H9 (cell line): Measurements from ENCODE around the gene CARS1. TPM values are rescaled to one million over a fixed set of nuclear protein-coding genes. Genes with fewer than 3 reads are reported as not detected.

ENCODE experiments used
- DNase-seq: peaks from one replicate; pipeline ENCODE4 v3.0.0-alpha.2; 2017
- H2AFZ ChIP-seq: one replicate; pipeline ENCODE4 v1.6.1; 2013; ENCODE audit warnings: mild to moderate bottlenecking, low read length, control low read depth, moderate library complexity
- H2AK5ac ChIP-seq: 2 replicates; pipeline ENCODE4 v1.6.1; 2013; ENCODE audit warnings: low read length, control low read depth, mixed read lengths; ENCODE audit not compliant: insufficient read length
- H2BK120ac ChIP-seq: one replicate; pipeline ENCODE4 v1.6.1; 2013; ENCODE audit warnings: low read depth, mild to moderate bottlenecking, low read length, control low read depth, inconsistent platforms; ENCODE audit not compliant: poor library complexity, severe bottlenecking
- H2BK12ac ChIP-seq: 2 replicates; pipeline ENCODE4 v1.6.1; 2013; ENCODE audit warnings: low read length, control low read depth, mixed read lengths, low read depth; ENCODE audit not compliant: insufficient read length
- H2BK15ac ChIP-seq: 2 replicates; pipeline ENCODE4 v1.6.1; 2013; ENCODE audit warnings: low read depth, low read length, control low read depth
- H2BK20ac ChIP-seq: one replicate; pipeline ENCODE4 v1.6.1; 2013; ENCODE audit warnings: low read depth, mild to moderate bottlenecking, low read length, control low read depth, inconsistent platforms; ENCODE audit not compliant: poor library complexity, severe bottlenecking
- H2BK5ac ChIP-seq: 2 replicates; pipeline ENCODE4 v1.6.1; 2013; ENCODE audit warnings: low read length, control low read depth, mixed read lengths; ENCODE audit not compliant: insufficient read length
- H3K14ac ChIP-seq: 2 replicates; pipeline ENCODE4 v1.6.1; 2013; ENCODE audit warnings: low read length, control low read depth; ENCODE audit not compliant: insufficient read depth
- H3K18ac ChIP-seq: 2 replicates; pipeline ENCODE4 v1.6.1; 2013; ENCODE audit warnings: low read depth, mild to moderate bottlenecking, mixed read lengths, low read length, control low read depth; ENCODE audit not compliant: insufficient read length
- H3K23ac ChIP-seq: 2 replicates; pipeline ENCODE4 v1.6.1; 2013; ENCODE audit warnings: low read length, control low read depth, mixed read lengths, low read depth; ENCODE audit not compliant: insufficient read length
- H3K23me2 ChIP-seq: 2 replicates; pipeline ENCODE4 v1.6.1; 2013; ENCODE audit warnings: low read depth, mild to moderate bottlenecking, mixed read lengths, low read length, control low read depth; ENCODE audit not compliant: insufficient read length, poor library complexity, severe bottlenecking
- H3K27ac ChIP-seq: 2 replicates; pipeline ENCODE4 v1.5.1; 2013; ENCODE audit warnings: low read length, control low read depth, mixed read lengths, low read depth; ENCODE audit not compliant: insufficient read length
- H3K27me3 ChIP-seq: 2 replicates; pipeline ENCODE4 v1.6.1; 2013; ENCODE audit warnings: low read length, control low read depth, inconsistent platforms; ENCODE audit not compliant: insufficient read depth
- H3K4ac ChIP-seq: 2 replicates; pipeline ENCODE4 v1.6.1; 2013; ENCODE audit warnings: low read depth, mild to moderate bottlenecking, control low read depth, inconsistent platforms, low read length, moderate library complexity
- H3K4me1 ChIP-seq: 2 replicates; pipeline ENCODE4 v1.6.1; 2013; ENCODE audit warnings: low read length, control low read depth, inconsistent platforms; ENCODE audit not compliant: insufficient read depth
- H3K4me2 ChIP-seq: 2 replicates; pipeline ENCODE4 v1.6.1; 2013; ENCODE audit warnings: low read length, control low read depth, mixed read lengths; ENCODE audit not compliant: insufficient read length, insufficient read depth
- H3K56ac ChIP-seq: 2 replicates; pipeline ENCODE4 v1.6.1; 2013; ENCODE audit warnings: low read depth, mild to moderate bottlenecking, mixed read lengths, low read length, control low read depth; ENCODE audit not compliant: insufficient read length
- H3K79me1 ChIP-seq: 2 replicates; pipeline ENCODE4 v1.6.1; 2013; ENCODE audit warnings: low read depth, mild to moderate bottlenecking, moderate library complexity, low read length, control low read depth, inconsistent platforms; ENCODE audit not compliant: insufficient read depth, poor library complexity, severe bottlenecking
- H3K79me2 ChIP-seq: 2 replicates; pipeline ENCODE4 v1.6.1; 2013; ENCODE audit warnings: low read length, control low read depth, inconsistent platforms; ENCODE audit not compliant: insufficient read depth
- H3K9ac ChIP-seq: 2 replicates; pipeline ENCODE4 v1.6.1; 2013; ENCODE audit warnings: low read length, control low read depth, mixed read lengths; ENCODE audit not compliant: insufficient read length; ENCODE audit errors: extremely low read depth
- H3K9me3 ChIP-seq: one replicate; pipeline ENCODE4 v1.6.1; 2013; ENCODE audit warnings: low read depth, low read length, inconsistent platforms; ENCODE audit not compliant: control insufficient read depth
- H3T11ph ChIP-seq: one replicate; pipeline ENCODE4 v1.6.1; 2013; ENCODE audit warnings: mild to moderate bottlenecking, low read length, control low read depth, inconsistent platforms
- H4K20me1 ChIP-seq: one replicate; pipeline ENCODE4 v1.6.1; 2013; ENCODE audit not compliant: control insufficient read depth, insufficient read length, insufficient read depth
- H4K5ac ChIP-seq: 2 replicates; pipeline ENCODE4 v1.6.1; 2013; ENCODE audit warnings: low read depth, mild to moderate bottlenecking, mixed read lengths, low read length, control low read depth; ENCODE audit not compliant: insufficient read length
- H4K8ac ChIP-seq: replicated peaks from 2 replicates; pipeline ENCODE4 v1.6.1; 2013; ENCODE audit warnings: low read length, control low read depth, mixed read lengths, low read depth; ENCODE audit not compliant: insufficient read length
- H4K91ac ChIP-seq: 2 replicates; pipeline ENCODE4 v1.6.1; 2013; ENCODE audit warnings: low read depth, mild to moderate bottlenecking, moderate library complexity, mixed read lengths, low read length, control low read depth; ENCODE audit not compliant: insufficient read length
- H3K27ac Mint-ChIP-seq, 3 experiments: 2 replicates in 2 of 3; 3 replicates in 1 of 3; pipeline ENCODE4 v1.8.0; 2020 to 2021; ENCODE audit warnings: mixed read lengths in 3 of 3, mild to moderate bottlenecking in 1 of 3, moderate library complexity in 1 of 3
- H3K27me3 Mint-ChIP-seq: 2 replicates; pipeline ENCODE4 v1.8.0; 2021; ENCODE audit warnings: low read depth, mild to moderate bottlenecking, moderate library complexity, mixed read lengths
- H3K36me3 Mint-ChIP-seq, 3 experiments: 2 replicates in 2 of 3; 3 replicates in 1 of 3; pipeline ENCODE4 v1.8.0; 2020 to 2021; ENCODE audit warnings: low read depth in 3 of 3, mixed read lengths in 3 of 3; ENCODE audit not compliant: insufficient read depth in 1 of 3
- H3K4me1 Mint-ChIP-seq, 2 experiments: 2 replicates each; pipeline ENCODE4 v1.8.0; 2020; ENCODE audit warnings: mixed read lengths in 2 of 2
- H3K4me3 Mint-ChIP-seq, 2 experiments: 2 replicates in 1 of 2; 3 replicates in 1 of 2; pipeline ENCODE4 v1.8.0; 2020 to 2021; ENCODE audit warnings: mild to moderate bottlenecking in 2 of 2, mixed read lengths in 2 of 2, moderate library complexity in 1 of 2
- H3K9me3 Mint-ChIP-seq, 2 experiments: 2 replicates in 1 of 2; 3 replicates in 1 of 2; pipeline ENCODE4 v1.8.0; 2020; ENCODE audit warnings: mild to moderate bottlenecking in 2 of 2, mixed read lengths in 2 of 2, moderate library complexity in 1 of 2
- WGBS: extraction: QIAGEN DNeasy Blood & Tissue Kit; methylation state at CpG from one replicate; pipeline ENCODE4 v1.1.7; 2013; ENCODE audit warnings: missing lambda C conversion rate, low lambda C conversion rate, mixed read lengths; ENCODE audit not compliant: insufficient read length; ENCODE audit errors: extremely low coverage; 5-methylcytosine and 5-hydroxymethylcytosine counted together
- total RNA-seq: library from RNA; stranded (reverse); gene quantifications from 2 replicates; pipeline ENCODE4 v1.2.1, GENCODE V29; 2021
- TF ChIP-seq, protein P1 (sequence below): fragments of 200-600 bp; sonication (generic); conservative IDR thresholded peaks from 3 replicates; pipeline ENCODE4 v1.8.0; 2021; ENCODE audit warnings: antibody characterized with exemption, mild to moderate bottlenecking

Gene CARS1
- total RNA-seq, 1 experiment from 2014 or later = 92.3 TPM

GRCh38 chr11:3077846-3078440 lies 20.7 kb upstream of the CARS1 start:
- Mint-ChIP-seq H3K4me1 (peaks cover 4% of the 10 kb centered on the region in 2 experiments; a peak in 2 of 4 replicates), H3K9me3 (peaks cover 0 to 3% of the 10 kb centered on the region in 2 experiments; a peak in 1 of 5 replicates), H3K36me3 (no peaks in the 10 kb centered on the region), H3K27ac (no peak overlapping the region; a peak in 1 of 7 replicates), H3K27me3 (peaks cover 11% of the 10 kb centered on the region), H3K4me3 (no peak overlapping the region)
- H4K91ac ChIP-seq = no peak overlapping the region
- H3K14ac ChIP-seq = no peak overlapping the region
- H4K20me1 ChIP-seq = no peaks in the 10 kb centered on the region
- TF ChIP-seq, protein P1, sequence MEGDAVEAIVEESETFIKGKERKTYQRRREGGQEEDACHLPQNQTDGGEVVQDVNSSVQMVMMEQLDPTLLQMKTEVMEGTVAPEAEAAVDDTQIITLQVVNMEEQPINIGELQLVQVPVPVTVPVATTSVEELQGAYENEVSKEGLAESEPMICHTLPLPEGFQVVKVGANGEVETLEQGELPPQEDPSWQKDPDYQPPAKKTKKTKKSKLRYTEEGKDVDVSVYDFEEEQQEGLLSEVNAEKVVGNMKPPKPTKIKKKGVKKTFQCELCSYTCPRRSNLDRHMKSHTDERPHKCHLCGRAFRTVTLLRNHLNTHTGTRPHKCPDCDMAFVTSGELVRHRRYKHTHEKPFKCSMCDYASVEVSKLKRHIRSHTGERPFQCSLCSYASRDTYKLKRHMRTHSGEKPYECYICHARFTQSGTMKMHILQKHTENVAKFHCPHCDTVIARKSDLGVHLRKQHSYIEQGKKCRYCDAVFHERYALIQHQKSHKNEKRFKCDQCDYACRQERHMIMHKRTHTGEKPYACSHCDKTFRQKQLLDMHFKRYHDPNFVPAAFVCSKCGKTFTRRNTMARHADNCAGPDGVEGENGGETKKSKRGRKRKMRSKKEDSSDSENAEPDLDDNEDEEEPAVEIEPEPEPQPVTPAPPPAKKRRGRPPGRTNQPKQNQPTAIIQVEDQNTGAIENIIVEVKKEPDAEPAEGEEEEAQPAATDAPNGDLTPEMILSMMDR = no peak
- H2AFZ ChIP-seq = no peak overlapping the region
- H3K4me2 ChIP-seq = no peak overlapping the region
- no peak overlapping the region for H3K4ac ChIP-seq
- no peaks in the 10 kb centered on the region for H3K9me3 ChIP-seq
- no peak overlapping the region for H2BK12ac ChIP-seq
- H4K8ac ChIP-seq = no peak overlapping the region
- H3K79me1 ChIP-seq = no peaks in the 10 kb centered on the region
- H2BK120ac ChIP-seq = no peak overlapping the region
- no CpG with 5 or more reads among the region's 16 CpGs for WGBS
- H2AK5ac ChIP-seq = no peak overlapping the region
- H3K56ac ChIP-seq = no peak overlapping the region
- H3K4me1 ChIP-seq = no peaks in the 10 kb centered on the region
- no peak overlapping the region for H3T11ph ChIP-seq
- H3K79me2 ChIP-seq = no peaks in the 10 kb centered on the region
- no peak overlapping the region for H2BK5ac ChIP-seq
- no peaks in the 10 kb centered on the region for H3K27me3 ChIP-seq
- H3K9ac ChIP-seq = no peak overlapping the region
- H2BK15ac ChIP-seq = no peak overlapping the region
- no peak for DNase-seq
- no peaks in the 10 kb centered on the region for H3K23me2 ChIP-seq
- no peak overlapping the region for H3K18ac ChIP-seq
- no peak overlapping the region for H3K23ac ChIP-seq
- H2BK20ac ChIP-seq = no peak overlapping the region
- H3K27ac ChIP-seq = no peak overlapping the region
- H4K5ac ChIP-seq = no peak overlapping the region
